ENCODE results near the gene ILF3. TPM values are rescaled to one million over a fixed set of nuclear protein-coding genes. Genes with fewer than 3 reads are reported as not detected.

ILF3 gene
- total RNA-seq, 1 donor from 2014 or later: 536 TPM

DNA sequence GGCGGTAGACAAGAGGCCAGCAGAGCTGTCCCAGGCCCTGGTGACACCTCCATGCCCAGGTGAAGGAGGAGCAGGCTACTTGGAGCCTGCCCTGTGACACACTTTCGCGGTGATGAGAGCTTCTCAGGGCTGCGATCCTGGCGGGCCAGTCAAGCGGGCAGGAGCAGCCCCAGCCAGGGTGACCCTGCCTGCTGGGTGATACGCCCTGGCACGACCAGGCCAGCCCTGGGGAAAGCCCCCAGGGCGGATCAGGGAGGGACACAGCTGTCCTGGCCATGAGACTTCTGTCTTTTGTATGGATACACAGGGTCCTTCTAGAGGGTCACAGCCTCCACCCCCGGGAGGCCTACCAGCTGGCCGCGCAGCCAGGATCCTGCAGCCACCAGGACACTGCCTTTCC, 76.8 kb downstream of the ILF3 start:
- TF ChIP-seq, protein P1, sequence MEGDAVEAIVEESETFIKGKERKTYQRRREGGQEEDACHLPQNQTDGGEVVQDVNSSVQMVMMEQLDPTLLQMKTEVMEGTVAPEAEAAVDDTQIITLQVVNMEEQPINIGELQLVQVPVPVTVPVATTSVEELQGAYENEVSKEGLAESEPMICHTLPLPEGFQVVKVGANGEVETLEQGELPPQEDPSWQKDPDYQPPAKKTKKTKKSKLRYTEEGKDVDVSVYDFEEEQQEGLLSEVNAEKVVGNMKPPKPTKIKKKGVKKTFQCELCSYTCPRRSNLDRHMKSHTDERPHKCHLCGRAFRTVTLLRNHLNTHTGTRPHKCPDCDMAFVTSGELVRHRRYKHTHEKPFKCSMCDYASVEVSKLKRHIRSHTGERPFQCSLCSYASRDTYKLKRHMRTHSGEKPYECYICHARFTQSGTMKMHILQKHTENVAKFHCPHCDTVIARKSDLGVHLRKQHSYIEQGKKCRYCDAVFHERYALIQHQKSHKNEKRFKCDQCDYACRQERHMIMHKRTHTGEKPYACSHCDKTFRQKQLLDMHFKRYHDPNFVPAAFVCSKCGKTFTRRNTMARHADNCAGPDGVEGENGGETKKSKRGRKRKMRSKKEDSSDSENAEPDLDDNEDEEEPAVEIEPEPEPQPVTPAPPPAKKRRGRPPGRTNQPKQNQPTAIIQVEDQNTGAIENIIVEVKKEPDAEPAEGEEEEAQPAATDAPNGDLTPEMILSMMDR (IDR thresholded peaks at IDR 0.05; ENCODE audit: partially characterized antibody, unreplicated experiment): no peak
- no peaks in the 10 kb centered on the region for H3K27me3 Mint-ChIP-seq (ENCODE audit: unreplicated experiment)
- peaks cover 8% of the 10 kb centered on the region for H3K4me1 Mint-ChIP-seq (ENCODE audit: low read depth, unreplicated experiment)
- H3K36me3 Mint-ChIP-seq (ENCODE audit: unreplicated experiment): no peaks in the 10 kb centered on the region
- no peak for DNase-seq
- H3K9me3 Mint-ChIP-seq (ENCODE audit: unreplicated experiment): peaks cover 6% of the 10 kb centered on the region
- H3K27ac Mint-ChIP-seq (ENCODE audit: unreplicated experiment): no peak overlapping the region
- H3K4me3 Mint-ChIP-seq (ENCODE audit: unreplicated experiment): no peak overlapping the region

DNA sequence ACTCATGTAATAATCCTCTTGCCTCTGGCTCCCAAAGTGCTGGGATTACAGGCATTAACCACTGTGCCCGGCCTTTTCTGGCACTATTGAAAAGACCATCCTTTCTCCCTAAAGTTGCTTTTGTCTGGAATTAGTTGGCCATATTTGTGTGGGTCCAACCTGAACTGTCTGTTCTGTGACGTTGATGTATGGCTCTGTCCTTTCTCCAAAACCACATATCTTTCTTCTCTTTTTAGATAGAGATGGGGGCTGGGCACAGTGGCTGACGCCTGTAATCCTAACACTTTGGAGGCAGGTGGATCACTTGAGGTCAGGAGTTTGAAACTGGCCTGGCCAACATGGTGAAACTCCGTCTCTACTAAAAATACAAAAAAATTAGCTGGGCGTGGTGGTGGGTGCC, 81.6 kb downstream of the ILF3 start:
- TF ChIP-seq, protein P1 (IDR thresholded peaks at IDR 0.05; ENCODE audit: partially characterized antibody, unreplicated experiment): no peak
- no peak for DNase-seq
- H3K36me3 Mint-ChIP-seq (ENCODE audit: unreplicated experiment): peaks cover 5% of the 10 kb centered on the region
- H3K4me1 Mint-ChIP-seq (ENCODE audit: low read depth, unreplicated experiment): no peaks in the 10 kb centered on the region
- no peak overlapping the region for H3K27ac Mint-ChIP-seq (ENCODE audit: unreplicated experiment)
- no peak overlapping the region for H3K4me3 Mint-ChIP-seq (ENCODE audit: unreplicated experiment)
- peaks cover 9% of the 10 kb centered on the region for H3K9me3 Mint-ChIP-seq (ENCODE audit: unreplicated experiment)
- H3K27me3 Mint-ChIP-seq (ENCODE audit: unreplicated experiment): no peaks in the 10 kb centered on the region

DNA sequence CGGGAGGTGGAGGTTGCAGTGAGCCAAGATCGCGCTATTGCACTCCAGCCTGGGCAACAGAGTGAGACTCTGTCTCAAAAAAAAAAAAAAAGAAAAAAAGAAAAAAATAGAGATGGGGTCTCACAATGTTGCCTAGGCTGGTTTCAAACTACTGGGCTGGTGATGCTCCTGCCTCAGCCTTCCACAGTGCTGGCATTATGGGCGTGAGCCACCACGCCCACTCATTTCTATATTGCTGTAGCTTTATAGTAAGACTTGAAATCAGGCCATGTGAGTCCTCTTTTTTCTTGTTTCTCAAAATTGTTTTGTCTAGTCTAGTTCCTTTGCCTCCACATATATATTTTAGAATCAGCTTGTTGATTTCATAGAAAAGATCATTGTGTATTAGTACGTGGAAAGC, 82.0 kb downstream of the ILF3 start:
- Mint-ChIP-seq H3K27ac (ENCODE audit: unreplicated experiment) (no peak overlapping the region), H3K36me3 (ENCODE audit: unreplicated experiment) (peaks cover 5% of the 10 kb centered on the region), H3K4me3 (ENCODE audit: unreplicated experiment) (no peak overlapping the region), H3K4me1 (ENCODE audit: low read depth, unreplicated experiment) (no peaks in the 10 kb centered on the region), H3K27me3 (ENCODE audit: unreplicated experiment) (no peaks in the 10 kb centered on the region), H3K9me3 (ENCODE audit: unreplicated experiment) (peaks cover 12% of the 10 kb centered on the region)
- TF ChIP-seq, protein P1 (IDR thresholded peaks at IDR 0.05; ENCODE audit: partially characterized antibody, unreplicated experiment): no peak
- no peak for DNase-seq

DNA sequence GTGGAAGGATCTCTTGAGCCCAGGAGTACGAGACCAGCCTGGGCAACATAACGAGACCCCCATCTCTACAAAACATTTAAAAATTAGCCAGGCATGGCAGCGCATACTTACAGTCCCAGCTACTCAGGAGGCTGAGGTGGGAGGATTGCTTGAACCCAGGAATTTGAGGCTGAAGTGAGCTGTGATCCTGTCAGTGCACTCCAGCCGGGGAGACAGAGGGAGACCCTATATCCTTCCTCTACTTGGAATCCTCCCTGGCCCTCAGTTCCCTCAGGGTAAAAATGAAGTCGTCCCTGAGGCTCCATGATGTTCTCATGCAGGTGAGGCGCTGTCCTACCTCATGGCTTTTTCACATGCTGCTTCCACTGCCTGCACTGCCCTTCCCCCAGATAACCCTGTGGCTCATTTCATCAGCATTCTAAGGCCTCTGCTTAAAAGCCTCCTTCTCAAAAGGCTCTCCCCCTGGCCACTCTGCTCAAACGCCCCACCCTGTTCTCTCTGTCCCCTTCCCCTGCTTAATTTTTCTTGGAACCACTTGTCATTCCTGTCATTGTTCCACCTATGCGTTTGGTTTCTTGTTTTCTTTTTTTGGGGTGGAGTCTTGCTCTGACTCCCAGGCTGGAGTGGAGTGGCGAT, 82.9 kb downstream of the ILF3 start:
- H3K27me3 Mint-ChIP-seq (ENCODE audit: unreplicated experiment): no peaks in the 10 kb centered on the region
- H3K27ac Mint-ChIP-seq (ENCODE audit: unreplicated experiment): no peak overlapping the region
- DNase-seq: no peak
- no peaks in the 10 kb centered on the region for H3K4me1 Mint-ChIP-seq (ENCODE audit: low read depth, unreplicated experiment)
- H3K36me3 Mint-ChIP-seq (ENCODE audit: unreplicated experiment): peaks cover 5% of the 10 kb centered on the region
- H3K4me3 Mint-ChIP-seq (ENCODE audit: unreplicated experiment): no peak overlapping the region
- H3K9me3 Mint-ChIP-seq (ENCODE audit: unreplicated experiment): peaks cover 15% of the 10 kb centered on the region
- TF ChIP-seq, protein P1 (IDR thresholded peaks at IDR 0.05; ENCODE audit: partially characterized antibody, unreplicated experiment): no peak

DNA sequence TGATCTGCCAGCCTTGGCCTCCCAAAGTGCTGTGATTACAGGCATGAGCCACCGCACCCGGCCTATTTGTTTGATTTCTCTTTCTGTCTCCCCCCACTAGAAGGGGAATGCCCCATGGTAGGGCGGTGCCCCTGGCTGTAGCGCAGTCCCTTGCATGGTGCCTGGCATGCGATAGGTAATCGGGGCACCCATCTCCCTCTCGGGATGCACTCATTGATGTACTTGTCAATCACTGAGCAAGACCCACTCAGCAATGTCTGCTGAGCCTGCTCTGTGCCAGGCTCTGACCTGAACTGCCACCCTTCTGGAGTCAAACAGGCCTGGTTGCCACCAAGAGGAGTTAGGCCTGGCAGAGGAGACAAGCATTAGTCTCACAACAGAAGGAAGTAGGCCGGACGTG, 83.6 kb downstream of the ILF3 start:
- peaks cover 3% of the 10 kb centered on the region for H3K4me1 Mint-ChIP-seq (ENCODE audit: low read depth, unreplicated experiment)
- peak overlapping the region; percentile 33 for H3K27ac Mint-ChIP-seq (ENCODE audit: unreplicated experiment)
- peaks cover 13% of the 10 kb centered on the region for H3K9me3 Mint-ChIP-seq (ENCODE audit: unreplicated experiment)
- H3K27me3 Mint-ChIP-seq (ENCODE audit: unreplicated experiment): no peaks in the 10 kb centered on the region
- DNase-seq: no peak
- TF ChIP-seq, protein P1 (IDR thresholded peaks at IDR 0.05; ENCODE audit: partially characterized antibody, unreplicated experiment): no peak
- no peak overlapping the region for H3K4me3 Mint-ChIP-seq (ENCODE audit: unreplicated experiment)
- peaks cover 5% of the 10 kb centered on the region for H3K36me3 Mint-ChIP-seq (ENCODE audit: unreplicated experiment)
